Ovary (tissue), 3 donors: ENCODE measurements around the gene RRP12.
A peak's percentile ranks its signal among the peaks of the same experiment; 100 is the strongest.

Experiments
- EP300 ChIP-seq: sonication (generic); formaldehyde crosslinking; IDR thresholded peaks from one replicate; pipeline ENCODE4 v1.6.1; 2017; ENCODE audit warnings: antibody characterized with exemption
- TF ChIP-seq, protein P1 (sequence below), 3 donors: fragments of 450-650 bp in 2 of 3; fragments of 200-600 bp in 1 of 3; IDR thresholded peaks; one replicate each; pipeline versions ENCODE4 v1.5.1 to v1.8.0; 2016 to 2022; ENCODE audit warnings: antibody characterized with exemption in 3 of 3, mild to moderate bottlenecking in 1 of 3
- donor health status: DM: no; HTN: no; CAD: no.

- TF ChIP-seq, protein P1, sequence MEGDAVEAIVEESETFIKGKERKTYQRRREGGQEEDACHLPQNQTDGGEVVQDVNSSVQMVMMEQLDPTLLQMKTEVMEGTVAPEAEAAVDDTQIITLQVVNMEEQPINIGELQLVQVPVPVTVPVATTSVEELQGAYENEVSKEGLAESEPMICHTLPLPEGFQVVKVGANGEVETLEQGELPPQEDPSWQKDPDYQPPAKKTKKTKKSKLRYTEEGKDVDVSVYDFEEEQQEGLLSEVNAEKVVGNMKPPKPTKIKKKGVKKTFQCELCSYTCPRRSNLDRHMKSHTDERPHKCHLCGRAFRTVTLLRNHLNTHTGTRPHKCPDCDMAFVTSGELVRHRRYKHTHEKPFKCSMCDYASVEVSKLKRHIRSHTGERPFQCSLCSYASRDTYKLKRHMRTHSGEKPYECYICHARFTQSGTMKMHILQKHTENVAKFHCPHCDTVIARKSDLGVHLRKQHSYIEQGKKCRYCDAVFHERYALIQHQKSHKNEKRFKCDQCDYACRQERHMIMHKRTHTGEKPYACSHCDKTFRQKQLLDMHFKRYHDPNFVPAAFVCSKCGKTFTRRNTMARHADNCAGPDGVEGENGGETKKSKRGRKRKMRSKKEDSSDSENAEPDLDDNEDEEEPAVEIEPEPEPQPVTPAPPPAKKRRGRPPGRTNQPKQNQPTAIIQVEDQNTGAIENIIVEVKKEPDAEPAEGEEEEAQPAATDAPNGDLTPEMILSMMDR (IDR thresholded peaks at IDR 0.05): peak in 1 of 3 donors; percentile 29
- TF ChIP-seq EP300: no peak
Measured at GRCh38 chr10:97332591-97333350, 68.4 kb downstream of the RRP12 start.
